ENCODE results near the gene LY6G5C.

LY6G5C gene

DNA sequence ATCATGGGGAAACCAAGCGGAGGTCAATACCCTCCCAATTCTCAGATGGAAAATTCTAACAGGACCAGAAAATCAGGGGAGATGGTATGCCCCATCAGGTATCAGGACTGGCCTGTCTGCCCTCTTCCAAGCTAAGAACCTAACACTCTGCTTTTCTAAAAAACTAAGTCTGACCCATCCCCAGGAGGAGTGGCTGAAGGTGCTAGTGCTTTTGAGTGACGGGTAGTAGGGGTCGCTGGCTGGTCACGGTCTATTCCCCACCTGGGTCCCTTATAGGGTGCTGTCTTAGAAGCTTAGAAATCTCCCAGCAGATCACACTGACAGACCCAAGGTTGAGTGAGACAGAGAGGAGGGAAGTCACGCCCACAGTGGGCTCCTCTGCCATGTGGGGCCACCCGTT, 12.7 kb upstream of the LY6G5C start:
- H2AFZ ChIP-seq (ENCODE audit: low read depth) = no peak overlapping the region
- no peaks in the 10 kb centered on the region for H4K20me1 ChIP-seq (ENCODE audit: insufficient read depth)
- H3K27ac ChIP-seq = no peak overlapping the region
- H3K79me2 ChIP-seq (ENCODE audit: insufficient read depth, low read depth) = no peaks in the 10 kb centered on the region; the same call in 1 of the 2 replicates
- no peak overlapping the region for H3K4me2 ChIP-seq
- no peaks in the 10 kb centered on the region for H3K36me3 ChIP-seq (ENCODE audit: insufficient read depth)
- peaks cover 14% of the 10 kb centered on the region for H3K4me1 ChIP-seq (ENCODE audit: low read depth, poor library complexity, severe bottlenecking)
- TF ChIP-seq, protein P1, sequence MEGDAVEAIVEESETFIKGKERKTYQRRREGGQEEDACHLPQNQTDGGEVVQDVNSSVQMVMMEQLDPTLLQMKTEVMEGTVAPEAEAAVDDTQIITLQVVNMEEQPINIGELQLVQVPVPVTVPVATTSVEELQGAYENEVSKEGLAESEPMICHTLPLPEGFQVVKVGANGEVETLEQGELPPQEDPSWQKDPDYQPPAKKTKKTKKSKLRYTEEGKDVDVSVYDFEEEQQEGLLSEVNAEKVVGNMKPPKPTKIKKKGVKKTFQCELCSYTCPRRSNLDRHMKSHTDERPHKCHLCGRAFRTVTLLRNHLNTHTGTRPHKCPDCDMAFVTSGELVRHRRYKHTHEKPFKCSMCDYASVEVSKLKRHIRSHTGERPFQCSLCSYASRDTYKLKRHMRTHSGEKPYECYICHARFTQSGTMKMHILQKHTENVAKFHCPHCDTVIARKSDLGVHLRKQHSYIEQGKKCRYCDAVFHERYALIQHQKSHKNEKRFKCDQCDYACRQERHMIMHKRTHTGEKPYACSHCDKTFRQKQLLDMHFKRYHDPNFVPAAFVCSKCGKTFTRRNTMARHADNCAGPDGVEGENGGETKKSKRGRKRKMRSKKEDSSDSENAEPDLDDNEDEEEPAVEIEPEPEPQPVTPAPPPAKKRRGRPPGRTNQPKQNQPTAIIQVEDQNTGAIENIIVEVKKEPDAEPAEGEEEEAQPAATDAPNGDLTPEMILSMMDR (conservative IDR thresholded peaks at IDR 0.05; ENCODE audit: low read depth, low read length) = no peak
- H3K27me3 ChIP-seq (ENCODE audit: insufficient read depth, low read depth) = no peaks in the 10 kb centered on the region
- no peak overlapping the region for H3K9ac ChIP-seq
- no peak overlapping the region for H3K4me3 ChIP-seq (IDR thresholded peaks at IDR 0.05; ENCODE audit: insufficient read depth, low read depth, low read length)

DNA sequence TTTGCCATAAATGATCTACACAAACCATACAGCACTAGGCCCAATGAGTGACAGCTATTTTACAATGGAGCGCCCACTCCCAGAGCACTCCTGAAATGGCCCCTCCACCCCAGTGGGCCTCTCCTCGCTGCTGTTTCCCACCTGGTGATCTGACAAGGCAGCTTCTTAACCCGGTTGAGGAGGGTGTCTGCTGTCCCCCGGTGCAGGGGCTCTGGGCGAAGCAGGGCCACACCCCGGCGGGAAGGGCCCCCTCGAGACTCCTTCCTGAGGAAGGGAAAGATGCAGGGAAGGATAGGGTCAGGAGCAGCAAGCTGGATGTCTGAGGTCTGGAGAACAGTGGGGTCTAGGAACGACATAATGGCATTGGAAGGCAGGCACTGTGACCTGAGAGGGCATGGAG, 12.0 kb upstream of the LY6G5C start:
- no peaks in the 10 kb centered on the region for H4K20me1 ChIP-seq (ENCODE audit: insufficient read depth)
- no peak overlapping the region for H3K9ac ChIP-seq
- H3K4me1 ChIP-seq (ENCODE audit: low read depth, poor library complexity, severe bottlenecking) = peaks cover 8% of the 10 kb centered on the region
- no peak overlapping the region for H3K4me2 ChIP-seq
- no peak overlapping the region for H3K27ac ChIP-seq
- TF ChIP-seq, protein P1 (conservative IDR thresholded peaks at IDR 0.05; ENCODE audit: low read depth, low read length) = no peak
- H3K36me3 ChIP-seq (ENCODE audit: insufficient read depth) = no peaks in the 10 kb centered on the region
- H2AFZ ChIP-seq (ENCODE audit: low read depth) = no peak overlapping the region
- no peaks in the 10 kb centered on the region for H3K27me3 ChIP-seq (ENCODE audit: insufficient read depth, low read depth)
- H3K79me2 ChIP-seq (ENCODE audit: insufficient read depth, low read depth) = no peaks in the 10 kb centered on the region; the same call in 1 of the 2 replicates
- H3K4me3 ChIP-seq (IDR thresholded peaks at IDR 0.05; ENCODE audit: insufficient read depth, low read depth, low read length) = no peak overlapping the region

DNA sequence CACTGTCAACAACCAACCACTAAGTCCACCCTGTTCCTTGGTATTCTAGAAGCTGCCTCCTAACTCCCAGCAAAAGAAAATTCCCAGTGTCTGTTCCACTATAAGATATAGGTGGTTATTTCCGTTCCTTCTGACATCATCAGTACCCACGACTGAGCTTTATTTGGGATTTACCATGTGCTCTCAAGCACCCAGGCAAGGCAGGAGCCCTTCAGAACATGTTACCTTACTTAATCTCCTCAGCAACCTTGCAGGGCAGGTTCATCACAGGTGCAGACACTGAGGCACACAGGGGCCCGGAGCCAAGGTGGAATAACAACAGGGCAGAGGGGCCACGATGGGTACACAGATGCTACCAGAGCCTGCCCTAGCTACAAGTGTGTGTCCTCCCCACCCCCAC, 11.5 kb upstream of the LY6G5C start:
- no peak overlapping the region for H2AFZ ChIP-seq (ENCODE audit: low read depth)
- H3K27ac ChIP-seq = no peak overlapping the region
- no peaks in the 10 kb centered on the region for H4K20me1 ChIP-seq (ENCODE audit: insufficient read depth)
- H3K4me1 ChIP-seq (ENCODE audit: low read depth, poor library complexity, severe bottlenecking) = peaks cover 2% of the 10 kb centered on the region
- H3K27me3 ChIP-seq (ENCODE audit: insufficient read depth, low read depth) = no peaks in the 10 kb centered on the region
- H3K79me2 ChIP-seq (ENCODE audit: insufficient read depth, low read depth) = no peaks in the 10 kb centered on the region; the same call in 1 of the 2 replicates
- no peaks in the 10 kb centered on the region for H3K36me3 ChIP-seq (ENCODE audit: insufficient read depth)
- TF ChIP-seq, protein P1 (conservative IDR thresholded peaks at IDR 0.05; ENCODE audit: low read depth, low read length) = no peak
- H3K9ac ChIP-seq = no peak overlapping the region
- no peak overlapping the region for H3K4me2 ChIP-seq
- H3K4me3 ChIP-seq (IDR thresholded peaks at IDR 0.05; ENCODE audit: insufficient read depth, low read depth, low read length) = no peak overlapping the region

DNA sequence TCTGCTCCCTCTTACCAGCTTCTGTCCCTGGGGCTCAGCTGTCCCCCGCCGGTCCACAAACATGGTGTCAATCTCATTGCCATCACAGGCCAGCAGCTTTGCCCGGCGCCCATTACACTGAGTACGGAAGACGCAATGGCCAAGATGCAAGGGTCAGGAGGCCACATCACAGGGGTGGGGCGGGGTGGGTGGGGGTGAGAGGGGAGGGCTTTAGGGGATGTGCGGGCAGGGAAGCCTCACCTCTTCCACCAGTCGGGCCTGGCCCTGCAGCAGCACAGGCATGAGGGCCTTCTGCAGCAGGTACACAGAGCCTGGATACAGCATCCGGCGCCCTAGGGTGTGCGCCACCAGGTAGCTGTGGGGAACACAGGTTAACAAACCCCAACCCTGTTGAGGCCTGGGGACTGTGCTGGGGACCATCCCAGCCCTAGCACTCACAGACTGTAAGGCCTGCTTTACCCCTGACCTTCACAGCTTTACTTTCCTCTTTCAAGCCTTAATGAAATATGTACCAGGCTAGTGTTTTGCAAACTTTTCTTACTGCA, 10.8 kb upstream of the LY6G5C start:
- Histone ChIP-seq H3K79me2 (ENCODE audit: insufficient read depth, low read depth) (no peaks in the 10 kb centered on the region), H3K9ac (no peak overlapping the region), H3K27ac (no peak overlapping the region), H3K4me2 (no peak overlapping the region), H3K4me1 (ENCODE audit: low read depth, poor library complexity, severe bottlenecking) (no peaks in the 10 kb centered on the region), H4K20me1 (ENCODE audit: insufficient read depth) (no peaks in the 10 kb centered on the region), H3K27me3 (ENCODE audit: insufficient read depth, low read depth) (no peaks in the 10 kb centered on the region), H3K4me3 (IDR thresholded peaks at IDR 0.05; ENCODE audit: insufficient read depth, low read depth, low read length) (no peak overlapping the region), H2AFZ (ENCODE audit: low read depth) (no peak overlapping the region), H3K36me3 (ENCODE audit: insufficient read depth) (no peaks in the 10 kb centered on the region)
- TF ChIP-seq, protein P1 (conservative IDR thresholded peaks at IDR 0.05; ENCODE audit: low read depth, low read length) = no peak
